SU-DHL-6 (cell line): ENCODE data around the gene MED27.

ENCODE experiments used
- H2AFZ ChIP-seq: fragments of 200-600 bp; sonication (generic); 2 replicates; pipeline ENCODE4 v1.6.1; 2014; ENCODE audit warnings: low read depth, mild to moderate bottlenecking, moderate library complexity, mixed read lengths, antibody characterized with exemption, low read length; ENCODE audit not compliant: severe bottlenecking
- H3F3A ChIP-seq: fragments of 200-600 bp; shearing (Covaris generic); 2 replicates; pipeline ENCODE4 v1.6.0; 2016; ENCODE audit warnings: antibody characterized with exemption, mild to moderate bottlenecking; ENCODE audit not compliant: insufficient read depth
- H3K27ac ChIP-seq: fragments of 200-600 bp; sonication (generic); 2 replicates; pipeline ENCODE4 v1.5.1; 2016; ENCODE audit warnings: low read depth, mild to moderate bottlenecking, low read length, moderate library complexity, mixed read lengths
- H3K27me3 ChIP-seq: fragments of 200-600 bp; sonication (generic), shearing (Covaris generic); 2 replicates; pipeline ENCODE4 v1.6.0; 2014; ENCODE audit warnings: mild to moderate bottlenecking, low read length
- H3K36me3 ChIP-seq: fragments of 200-600 bp; sonication (generic); 2 replicates; pipeline ENCODE4 v1.6.1; 2014; ENCODE audit warnings: mild to moderate bottlenecking, low read length, mixed read lengths
- H3K4me2 ChIP-seq: fragments of 300-600, 200-600 bp; shearing (Covaris generic), sonication (generic); 2 replicates; pipeline ENCODE4 v1.6.0; 2014; ENCODE audit warnings: low read length, low read depth, mild to moderate bottlenecking; ENCODE audit not compliant: poor library complexity, severe bottlenecking
- H3K4me3 ChIP-seq: fragments of 200-600 bp; sonication (generic); 2 replicates; pipeline ENCODE4 v1.5.1; 2014; ENCODE audit warnings: antibody characterized with exemption, low read length, mild to moderate bottlenecking, mixed read lengths; ENCODE audit not compliant: insufficient read depth, poor library complexity, severe bottlenecking
- H3K79me2 ChIP-seq: fragments of 200-600 bp; sonication (generic); 2 replicates; pipeline ENCODE4 v1.6.1; 2014; ENCODE audit warnings: mild to moderate bottlenecking, low read length, moderate library complexity; ENCODE audit not compliant: insufficient read depth
- H3K9ac ChIP-seq: fragments of 200-600 bp; sonication (generic); 2 replicates; pipeline ENCODE4 v1.7.0; 2014; ENCODE audit warnings: mild to moderate bottlenecking, low read length
- H3K9me2 ChIP-seq: fragments of 200-600 bp; sonication (generic); replicated peaks from 2 replicates; pipeline ENCODE4 v1.6.1; 2014; ENCODE audit warnings: low read length; ENCODE audit not compliant: insufficient read depth
- H3K9me3 ChIP-seq: fragments of 200-600 bp; sonication (generic); 2 replicates; pipeline ENCODE4 v1.6.1; 2014; ENCODE audit warnings: low read length, mixed read lengths; ENCODE audit not compliant: insufficient read depth
- H4K20me1 ChIP-seq: fragments of 200-600 bp; sonication (generic); 2 replicates; pipeline ENCODE4 v1.6.1; 2014; ENCODE audit warnings: low read depth, mild to moderate bottlenecking, antibody characterized with exemption, low read length, moderate library complexity, mixed read lengths
- EZH2phosphoT487 ChIP-seq: fragments of 200-600 bp; sonication (generic), shearing (Covaris generic); conservative IDR thresholded peaks from 2 replicates; pipeline ENCODE4 v1.6.1; 2018; ENCODE audit warnings: mild to moderate bottlenecking, antibody characterized with exemption, low read length, moderate library complexity, mixed read lengths

MED27 gene

DNA sequence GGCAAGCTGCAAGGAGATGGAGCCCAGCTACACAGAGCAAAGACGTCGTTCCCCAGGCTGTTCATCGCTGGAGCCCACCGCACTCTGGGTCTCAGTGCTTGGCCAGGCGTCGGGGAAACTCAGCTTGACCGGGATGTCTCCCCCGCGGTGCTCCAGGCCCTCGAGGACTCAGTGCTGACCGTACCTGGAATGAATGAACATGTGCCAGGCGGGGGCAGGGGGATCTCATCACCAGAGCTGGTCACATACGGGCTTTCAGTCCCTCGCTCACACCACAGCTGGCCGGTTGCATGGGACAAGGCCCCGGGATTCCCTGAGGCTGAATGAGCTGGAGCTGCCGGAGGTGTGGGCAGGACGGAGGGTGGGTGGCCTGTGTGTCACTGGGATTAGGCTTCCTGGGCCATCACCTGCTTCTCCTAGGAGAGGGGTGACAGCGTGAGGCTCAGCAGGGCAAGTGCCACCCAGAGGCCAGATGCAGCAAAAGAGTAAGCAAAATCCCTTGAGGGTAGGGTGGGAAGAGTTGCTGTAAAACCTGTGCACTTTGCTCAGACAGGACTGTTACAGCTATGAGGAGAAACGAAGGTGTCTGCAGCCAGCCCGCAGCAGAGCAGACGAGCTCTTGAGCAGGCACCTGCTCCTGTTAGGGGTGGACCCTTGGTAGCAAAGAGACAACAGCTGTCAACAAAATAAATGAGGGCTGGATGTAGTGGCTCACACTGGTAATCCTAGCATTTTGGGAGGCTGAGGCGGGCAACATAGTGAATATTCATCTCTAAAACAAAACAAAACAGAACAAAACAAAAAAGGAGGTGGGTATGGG is 269.1 kb downstream of the MED27 start:
- H3F3A ChIP-seq: no peaks in the 10 kb centered on the region
- TF ChIP-seq EZH2phosphoT487: no peak
- no peak overlapping the region for H3K9ac ChIP-seq
- H4K20me1 ChIP-seq: no peaks in the 10 kb centered on the region
- H3K4me3 ChIP-seq: no peak overlapping the region
- no peak overlapping the region for H3K4me2 ChIP-seq
- H3K9me3 ChIP-seq: no peaks in the 10 kb centered on the region
- no peaks in the 10 kb centered on the region for H3K9me2 ChIP-seq
- H3K27me3 ChIP-seq: no peaks in the 10 kb centered on the region
- H3K27ac ChIP-seq: no peak overlapping the region
- no peaks in the 10 kb centered on the region for H3K79me2 ChIP-seq
- no peaks in the 10 kb centered on the region for H3K36me3 ChIP-seq
- no peak overlapping the region for H2AFZ ChIP-seq
